ENCODE data around the gene FSHR. TPM values are rescaled to one million over a fixed set of nuclear protein-coding genes. Genes with fewer than 3 reads are reported as not detected.

Gene FSHR
- total RNA-seq, 1 donor, result not detected

DNA sequence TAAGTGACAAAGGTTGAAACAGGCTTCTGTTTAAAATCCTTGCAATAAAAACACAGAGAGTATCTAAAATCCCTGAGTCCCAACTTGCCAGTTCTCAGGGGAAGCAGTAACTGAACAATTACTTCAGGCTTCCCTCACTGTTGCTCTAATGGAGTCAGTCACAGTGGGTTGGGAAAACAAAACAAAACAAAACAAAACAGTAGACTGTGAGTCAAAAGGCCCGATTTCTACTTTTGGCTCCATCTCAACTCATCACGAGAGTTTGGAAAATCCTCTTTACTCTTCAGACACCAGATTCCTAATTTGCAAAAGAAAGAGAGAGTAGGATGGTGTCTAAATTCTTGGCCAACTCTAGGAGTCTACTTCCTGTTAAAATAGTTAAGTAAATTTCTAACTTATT lies 1.1 kb downstream of the FSHR start:
- no peak overlapping the region for H3K4me3 ChIP-seq (ENCODE audit: low read length)
- H3K4me1 ChIP-seq (ENCODE audit: insufficient read depth, low read length), result no peaks in the 10 kb centered on the region
- H3K9me3 ChIP-seq (ENCODE audit: low read depth, low read length), result no peaks in the 10 kb centered on the region
- no peaks in the 10 kb centered on the region for H3K27me3 ChIP-seq (ENCODE audit: insufficient read depth, low read length)

DNA sequence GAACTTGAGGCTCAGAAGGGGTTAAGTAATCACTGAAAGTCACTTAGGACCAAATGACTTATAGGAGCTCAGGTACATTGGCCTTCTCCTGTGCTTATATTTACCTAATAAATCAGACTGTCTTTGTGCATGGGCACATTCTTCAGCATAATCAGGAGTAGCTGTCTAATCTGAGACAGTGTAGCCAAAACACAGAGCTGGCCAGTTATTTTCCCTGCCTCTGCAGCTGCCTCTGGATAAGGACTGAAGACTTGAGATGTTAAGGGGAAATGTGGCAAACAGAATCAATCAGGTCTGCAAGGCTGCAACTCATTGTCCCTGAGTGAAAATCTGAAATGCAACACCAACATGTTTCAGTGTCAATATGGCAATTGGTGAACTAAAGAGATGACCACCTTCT lies 1.5 kb downstream of the FSHR start:
- Histone ChIP-seq H3K9me3 (ENCODE audit: low read depth, low read length) (no peaks in the 10 kb centered on the region), H3K27me3 (ENCODE audit: insufficient read depth, low read length) (no peaks in the 10 kb centered on the region), H3K4me1 (ENCODE audit: insufficient read depth, low read length) (no peaks in the 10 kb centered on the region), H3K4me3 (ENCODE audit: low read length) (no peak overlapping the region)

DNA sequence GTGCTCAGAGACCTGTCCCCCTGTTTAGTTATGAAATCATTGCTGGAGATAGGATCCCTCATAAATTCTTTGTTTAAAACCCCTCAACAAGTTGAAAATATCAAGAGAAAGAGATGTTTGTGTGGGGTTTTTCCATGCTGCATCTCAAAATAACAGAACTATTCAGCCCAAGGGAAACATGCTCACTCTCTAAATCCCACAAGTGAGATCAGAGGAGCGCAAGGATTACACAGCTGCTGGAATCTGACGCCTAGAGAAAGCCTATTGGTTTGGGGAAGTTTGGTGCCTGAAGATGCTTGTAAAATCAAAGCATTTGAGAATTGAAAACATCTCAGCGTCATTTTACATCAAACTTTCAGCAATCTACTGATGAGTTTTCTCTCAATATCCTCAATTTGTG lies 7.9 kb downstream of the FSHR start:
- Histone ChIP-seq H3K4me1 (ENCODE audit: insufficient read depth, low read length) (no peaks in the 10 kb centered on the region), H3K27me3 (ENCODE audit: insufficient read depth, low read length) (no peaks in the 10 kb centered on the region), H3K4me3 (ENCODE audit: low read length) (no peak overlapping the region), H3K9me3 (ENCODE audit: low read depth, low read length) (no peaks in the 10 kb centered on the region)

DNA sequence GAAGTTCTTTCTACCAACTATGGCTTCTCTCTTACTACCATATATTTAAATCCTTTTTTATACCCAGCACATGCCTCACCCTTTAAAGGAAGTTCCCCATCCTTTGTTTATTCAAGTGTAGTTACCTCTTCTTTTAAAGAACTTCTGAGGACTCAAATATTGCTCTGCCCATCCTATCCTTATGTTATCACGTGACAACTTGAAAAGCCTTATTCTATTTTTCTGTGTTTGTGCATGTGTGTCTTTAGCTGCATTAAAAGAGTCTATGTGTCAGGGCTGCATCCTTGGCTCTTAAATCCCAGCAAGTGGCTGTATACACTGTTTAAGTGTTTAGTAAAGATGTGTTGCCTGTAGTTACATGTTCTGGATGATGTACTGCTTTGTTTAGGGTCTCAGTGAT lies 22.5 kb downstream of the FSHR start:
- no peaks in the 10 kb centered on the region for H3K4me1 ChIP-seq (ENCODE audit: insufficient read depth, low read length)
- H3K27me3 ChIP-seq (ENCODE audit: insufficient read depth, low read length), result no peaks in the 10 kb centered on the region
- no peak overlapping the region for H3K4me3 ChIP-seq (ENCODE audit: low read length)
- H3K9me3 ChIP-seq (ENCODE audit: low read depth, low read length), result peaks cover 12% of the 10 kb centered on the region

DNA sequence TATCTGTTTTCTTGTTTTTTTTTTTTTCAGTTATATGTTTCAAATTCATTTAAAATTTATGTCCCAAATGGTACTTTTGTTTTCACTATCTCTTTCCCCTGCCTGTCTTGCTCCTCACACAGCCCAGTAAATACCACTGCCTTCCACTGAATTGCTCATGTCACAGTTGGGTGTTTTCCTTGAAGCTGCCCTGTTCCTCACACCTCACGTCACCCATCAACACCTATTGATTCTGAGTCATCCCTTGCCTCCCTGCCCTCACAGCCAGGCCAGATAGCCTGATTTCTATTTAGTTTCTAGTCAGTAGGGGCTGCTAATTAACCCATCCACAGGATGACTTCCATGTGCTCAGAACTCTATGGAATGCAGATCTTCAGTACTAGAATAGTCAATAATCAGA lies 25.3 kb downstream of the FSHR start:
- Histone ChIP-seq H3K9me3 (ENCODE audit: low read depth, low read length) (peaks cover 10% of the 10 kb centered on the region), H3K4me3 (ENCODE audit: low read length) (no peak overlapping the region), H3K4me1 (ENCODE audit: insufficient read depth, low read length) (no peaks in the 10 kb centered on the region), H3K27me3 (ENCODE audit: insufficient read depth, low read length) (no peaks in the 10 kb centered on the region)

DNA sequence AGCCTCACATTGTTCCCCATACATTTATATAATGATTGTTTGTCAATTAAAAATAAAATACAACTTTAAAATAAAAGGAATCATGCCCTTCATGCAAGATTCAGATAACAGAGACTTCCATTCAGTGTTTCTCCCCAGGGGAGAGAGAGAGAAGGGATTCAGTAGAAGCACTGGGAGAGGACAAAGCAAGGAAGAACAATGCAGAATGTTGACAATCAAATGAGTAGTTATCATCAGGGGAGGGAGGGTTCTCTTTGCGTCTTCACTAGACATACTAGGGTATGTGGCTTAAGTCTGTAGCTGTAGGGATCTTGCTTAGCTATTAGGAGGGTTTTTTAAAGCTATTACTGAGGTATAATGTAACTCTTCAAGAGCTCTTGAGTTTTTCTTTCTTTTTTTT lies 30.7 kb downstream of the FSHR start:
- H3K9me3 ChIP-seq (ENCODE audit: low read depth, low read length), result no peaks in the 10 kb centered on the region
- no peaks in the 10 kb centered on the region for H3K27me3 ChIP-seq (ENCODE audit: insufficient read depth, low read length)
- no peaks in the 10 kb centered on the region for H3K4me1 ChIP-seq (ENCODE audit: insufficient read depth, low read length)
- no peak overlapping the region for H3K4me3 ChIP-seq (ENCODE audit: low read length)

DNA sequence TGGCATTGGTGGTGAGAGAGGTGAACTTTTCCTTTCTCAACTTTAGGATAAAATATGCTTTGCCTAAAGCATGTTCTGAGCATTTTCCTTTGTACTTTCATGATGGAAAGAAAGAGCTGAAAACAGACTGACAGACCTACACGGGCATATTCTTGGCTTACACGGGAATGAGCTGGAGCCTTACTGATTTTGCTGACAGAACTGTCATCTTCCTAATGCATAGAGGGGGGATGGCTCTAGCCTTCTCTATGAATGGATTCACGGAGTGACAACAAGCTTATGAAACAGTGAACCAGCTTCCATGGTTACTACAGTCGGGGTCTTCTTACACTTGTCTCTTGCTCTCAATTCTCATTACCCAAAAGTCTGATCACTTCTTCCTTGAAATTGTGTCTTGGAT lies 32.2 kb downstream of the FSHR start:
- H3K27me3 ChIP-seq (ENCODE audit: insufficient read depth, low read length), result no peaks in the 10 kb centered on the region
- no peaks in the 10 kb centered on the region for H3K9me3 ChIP-seq (ENCODE audit: low read depth, low read length)
- no peaks in the 10 kb centered on the region for H3K4me1 ChIP-seq (ENCODE audit: insufficient read depth, low read length)
- H3K4me3 ChIP-seq (ENCODE audit: low read length), result no peak overlapping the region

DNA sequence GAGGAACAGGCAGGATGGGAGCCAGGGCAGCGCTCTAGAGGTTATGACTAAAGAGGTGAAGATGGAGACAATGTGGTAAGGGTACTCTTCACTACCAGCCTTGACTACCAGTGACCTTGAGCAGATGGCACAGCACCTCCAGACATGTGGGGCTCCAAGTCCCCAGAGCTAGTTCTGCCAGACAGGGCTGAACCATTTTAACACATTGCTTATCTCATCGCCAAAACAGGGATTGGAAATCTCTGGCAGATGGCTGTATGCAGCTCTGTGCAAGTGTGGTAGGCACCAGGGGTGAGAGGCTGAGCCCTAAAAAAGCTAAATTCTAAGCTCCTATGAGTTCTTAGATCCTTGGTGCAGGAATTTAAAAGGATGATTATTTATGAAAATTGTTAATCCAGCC lies 41.3 kb downstream of the FSHR start:
- H3K4me3 ChIP-seq (ENCODE audit: low read length), result no peak overlapping the region
- H3K27me3 ChIP-seq (ENCODE audit: insufficient read depth, low read length), result no peaks in the 10 kb centered on the region
- H3K4me1 ChIP-seq (ENCODE audit: insufficient read depth, low read length), result no peaks in the 10 kb centered on the region
- no peaks in the 10 kb centered on the region for H3K9me3 ChIP-seq (ENCODE audit: low read depth, low read length)

DNA sequence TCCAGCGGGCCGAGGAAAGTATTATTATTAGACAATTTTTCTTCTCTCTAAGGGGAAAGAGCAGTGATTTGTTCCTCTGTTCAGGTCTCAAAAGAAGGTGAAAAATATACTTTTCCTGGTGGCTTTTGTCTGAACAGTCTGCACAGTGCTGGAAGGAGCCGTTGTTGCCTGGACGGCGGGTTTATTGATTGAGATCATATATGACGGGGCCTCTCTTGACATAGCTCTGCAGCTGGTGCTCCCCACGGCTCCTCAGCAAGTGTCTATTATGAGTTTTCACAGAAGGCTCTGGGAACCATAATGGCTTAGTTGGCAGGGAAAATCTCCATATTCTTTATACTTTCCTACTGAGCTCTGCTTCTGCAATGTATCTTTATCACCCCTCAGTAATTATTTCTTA lies 42.9 kb downstream of the FSHR start:
- Histone ChIP-seq H3K4me1 (ENCODE audit: insufficient read depth, low read length) (no peaks in the 10 kb centered on the region), H3K9me3 (ENCODE audit: low read depth, low read length) (no peaks in the 10 kb centered on the region), H3K27me3 (ENCODE audit: insufficient read depth, low read length) (no peaks in the 10 kb centered on the region), H3K4me3 (ENCODE audit: low read length) (no peak overlapping the region)

DNA sequence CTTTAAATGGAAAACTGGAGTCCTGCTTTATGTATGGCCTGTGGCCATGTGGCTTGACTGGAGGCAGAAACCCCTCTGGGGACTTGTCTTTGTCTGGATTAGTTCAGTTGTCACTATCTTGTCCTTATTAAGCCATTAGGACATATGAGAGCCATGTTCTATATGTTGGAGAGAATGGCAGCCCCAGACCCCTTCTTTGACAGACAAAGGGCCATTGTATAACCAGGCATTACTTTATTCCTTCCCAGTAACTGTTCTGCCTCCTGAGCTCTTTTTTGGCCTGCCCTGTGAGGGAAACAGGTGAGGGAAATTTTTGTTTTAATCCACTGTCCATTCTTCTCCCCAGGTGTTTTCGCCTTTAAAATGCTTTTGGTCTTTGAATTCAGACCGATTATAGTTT lies 43.3 kb downstream of the FSHR start:
- Histone ChIP-seq H3K27me3 (ENCODE audit: insufficient read depth, low read length) (no peaks in the 10 kb centered on the region), H3K4me3 (ENCODE audit: low read length) (no peak overlapping the region), H3K9me3 (ENCODE audit: low read depth, low read length) (no peaks in the 10 kb centered on the region), H3K4me1 (ENCODE audit: insufficient read depth, low read length) (no peaks in the 10 kb centered on the region)

DNA sequence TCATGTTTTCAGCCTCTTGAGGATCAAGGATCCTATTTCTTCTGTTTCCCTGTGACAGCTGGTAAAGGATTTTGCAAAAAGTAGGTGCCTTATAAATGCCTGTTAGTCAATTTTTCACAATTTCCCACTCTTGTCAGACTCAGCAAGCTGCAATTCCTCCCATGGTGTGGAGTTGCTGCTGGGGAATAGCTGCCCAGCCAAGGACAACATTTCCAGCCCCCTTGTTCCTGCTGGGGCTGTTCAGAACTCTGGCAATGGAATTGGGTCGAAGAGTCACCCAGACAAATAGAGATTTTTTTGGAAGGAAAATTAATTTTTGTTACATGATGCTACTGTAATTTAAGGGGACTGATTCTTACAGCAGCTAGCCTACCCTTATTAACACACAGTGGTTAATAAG lies 43.7 kb downstream of the FSHR start:
- Histone ChIP-seq H3K4me1 (ENCODE audit: insufficient read depth, low read length) (no peaks in the 10 kb centered on the region), H3K9me3 (ENCODE audit: low read depth, low read length) (no peaks in the 10 kb centered on the region), H3K27me3 (ENCODE audit: insufficient read depth, low read length) (no peaks in the 10 kb centered on the region), H3K4me3 (ENCODE audit: low read length) (no peak overlapping the region)

DNA sequence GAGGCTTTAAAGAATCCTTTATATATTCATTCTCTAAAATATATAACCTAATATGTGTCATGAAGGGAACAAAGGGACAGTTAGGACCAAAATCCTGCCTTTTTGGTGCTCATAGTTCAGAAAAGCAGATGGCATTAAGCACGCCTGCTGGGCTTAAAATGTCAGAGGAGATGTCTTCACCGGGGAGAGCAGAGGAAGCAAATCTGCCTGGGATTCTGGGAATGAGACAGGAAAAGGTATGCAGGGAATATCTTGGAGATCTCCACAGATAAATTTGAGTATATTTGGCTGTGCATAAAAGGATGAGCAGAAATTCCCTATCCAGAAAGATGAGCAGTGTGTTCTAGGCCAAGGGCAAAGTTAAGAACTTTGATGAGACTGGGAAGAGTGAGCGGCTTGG lies 45.5 kb downstream of the FSHR start:
- no peaks in the 10 kb centered on the region for H3K4me1 ChIP-seq (ENCODE audit: insufficient read depth, low read length)
- H3K27me3 ChIP-seq (ENCODE audit: insufficient read depth, low read length), result no peaks in the 10 kb centered on the region
- no peaks in the 10 kb centered on the region for H3K9me3 ChIP-seq (ENCODE audit: low read depth, low read length)
- H3K4me3 ChIP-seq (ENCODE audit: low read length), result no peak overlapping the region

DNA sequence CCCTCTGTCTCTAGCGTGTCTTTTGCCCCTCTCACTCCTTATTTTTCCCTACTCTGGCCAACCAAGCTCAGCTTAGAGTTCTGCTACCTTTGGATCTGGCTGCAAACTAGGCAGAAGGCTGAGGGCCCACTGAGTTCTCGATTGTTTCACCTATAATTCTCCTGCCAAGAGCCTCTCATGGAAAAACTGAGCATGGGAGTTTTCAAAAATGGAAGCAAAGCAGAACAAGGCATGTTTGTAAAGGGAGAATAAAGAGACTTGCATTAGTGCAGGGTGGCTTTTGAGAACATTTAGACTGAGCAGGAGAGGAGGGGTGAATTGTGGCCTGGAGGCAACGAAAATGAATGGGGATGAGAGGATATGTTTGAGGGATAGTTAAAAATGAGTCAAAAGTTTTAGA lies 45.9 kb downstream of the FSHR start:
- no peaks in the 10 kb centered on the region for H3K9me3 ChIP-seq (ENCODE audit: low read depth, low read length)
- H3K27me3 ChIP-seq (ENCODE audit: insufficient read depth, low read length), result no peaks in the 10 kb centered on the region
- H3K4me1 ChIP-seq (ENCODE audit: insufficient read depth, low read length), result no peaks in the 10 kb centered on the region
- H3K4me3 ChIP-seq (ENCODE audit: low read length), result no peak overlapping the region

DNA sequence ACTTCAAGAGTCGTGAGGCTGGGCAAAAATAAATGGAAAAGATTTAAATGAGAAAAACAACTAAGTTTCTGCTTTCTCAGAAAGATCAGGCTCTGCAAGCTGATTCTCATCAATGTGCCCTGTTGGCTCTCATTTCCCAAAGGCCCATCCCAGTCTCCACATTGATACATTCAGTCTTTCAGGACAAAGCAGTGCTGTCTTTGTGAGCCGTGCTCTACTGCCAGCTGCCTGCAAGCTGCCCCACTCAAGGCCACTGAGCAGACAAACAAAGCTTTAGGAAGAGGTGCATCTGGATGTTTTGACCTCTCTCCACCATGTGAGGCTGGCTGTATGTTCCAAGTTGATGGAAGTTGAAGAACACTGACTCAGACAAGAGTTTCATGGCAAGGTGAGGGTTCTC lies 48.8 kb downstream of the FSHR start:
- Histone ChIP-seq H3K4me3 (ENCODE audit: low read length) (no peak overlapping the region), H3K4me1 (ENCODE audit: insufficient read depth, low read length) (no peaks in the 10 kb centered on the region), H3K9me3 (ENCODE audit: low read depth, low read length) (no peaks in the 10 kb centered on the region), H3K27me3 (ENCODE audit: insufficient read depth, low read length) (no peaks in the 10 kb centered on the region)

DNA sequence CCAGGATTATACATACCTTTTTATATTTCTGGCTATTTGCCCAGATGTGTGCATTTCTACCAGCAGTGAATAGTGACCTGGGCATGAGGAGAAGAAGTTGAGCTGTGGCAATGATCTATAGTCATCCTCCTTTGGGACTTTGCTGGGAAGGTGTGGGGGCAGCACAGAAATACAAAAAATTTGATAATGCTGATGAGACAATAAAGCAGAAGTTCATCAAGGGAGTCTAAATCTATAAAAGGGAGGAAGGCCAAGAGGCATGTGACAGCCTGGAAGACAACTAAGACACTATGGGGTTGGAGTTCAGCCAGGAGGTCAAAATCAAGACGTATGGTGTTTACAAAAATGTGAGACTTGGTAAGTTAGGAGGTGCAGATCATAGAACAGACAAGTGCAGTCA lies 52.2 kb downstream of the FSHR start:
- Histone ChIP-seq H3K27me3 (ENCODE audit: insufficient read depth, low read length) (no peaks in the 10 kb centered on the region), H3K4me3 (ENCODE audit: low read length) (no peak overlapping the region), H3K4me1 (ENCODE audit: insufficient read depth, low read length) (no peaks in the 10 kb centered on the region), H3K9me3 (ENCODE audit: low read depth, low read length) (no peaks in the 10 kb centered on the region)

DNA sequence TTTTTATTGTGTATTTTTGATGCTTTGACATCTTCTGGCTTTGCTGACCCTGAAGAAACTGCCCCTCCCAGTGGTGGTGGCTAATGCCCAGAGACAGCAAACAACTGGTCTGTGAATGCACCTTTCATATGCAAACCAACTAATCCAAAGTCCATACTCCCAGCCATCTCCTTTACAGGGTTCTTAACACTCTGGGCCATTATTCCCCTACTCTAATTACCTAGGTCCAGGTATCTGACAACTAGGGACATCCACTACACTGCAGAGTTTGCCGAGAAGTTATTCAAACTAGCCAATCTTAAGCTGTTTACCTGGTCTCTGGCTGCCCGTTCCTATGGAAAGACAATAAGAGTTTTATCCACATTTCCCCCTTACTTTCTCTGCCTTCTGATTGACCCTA lies 73.6 kb downstream of the FSHR start:
- Histone ChIP-seq H3K9me3 (ENCODE audit: low read depth, low read length) (no peaks in the 10 kb centered on the region), H3K4me3 (ENCODE audit: low read length) (no peak overlapping the region), H3K4me1 (ENCODE audit: insufficient read depth, low read length) (no peaks in the 10 kb centered on the region), H3K27me3 (ENCODE audit: insufficient read depth, low read length) (no peaks in the 10 kb centered on the region)

DNA sequence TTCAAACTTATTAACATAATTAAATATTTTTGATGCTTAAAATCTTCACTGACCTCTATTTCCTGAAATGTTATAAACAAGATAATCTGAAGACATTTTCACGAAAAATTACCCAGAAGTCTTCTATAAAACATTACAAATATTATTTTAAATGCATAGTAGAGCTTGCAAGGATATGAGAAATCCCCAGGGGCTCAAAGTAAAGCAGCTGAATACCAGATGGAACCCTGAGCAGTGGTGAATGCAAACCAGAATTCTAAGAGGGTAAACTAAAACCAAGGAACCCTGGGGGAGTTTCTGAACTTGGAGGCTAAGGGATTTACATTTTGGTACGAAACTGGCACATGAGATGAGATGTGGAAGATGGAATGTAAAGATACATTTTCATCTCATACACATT lies 83.6 kb downstream of the FSHR start:
- Histone ChIP-seq H3K27me3 (ENCODE audit: insufficient read depth, low read length) (no peaks in the 10 kb centered on the region), H3K4me3 (ENCODE audit: low read length) (no peak overlapping the region), H3K4me1 (ENCODE audit: insufficient read depth, low read length) (no peaks in the 10 kb centered on the region), H3K9me3 (ENCODE audit: low read depth, low read length) (no peaks in the 10 kb centered on the region)
